Bronchial epithelial cell (primary cell): ENCODE results near the gene SLC6A8. TPM values are rescaled to one million over a fixed set of nuclear protein-coding genes. Genes with fewer than 3 reads are reported as not detected.

Experiments used
- DNase-seq: peaks from one replicate; pipeline ENCODE4 v3.0.0-alpha.2; 2010; ENCODE audit warnings: low read depth
- FAIRE-seq: peaks from 2 replicates; lab custom pipeline; 2011; peaks lifted over from hg19 to GRCh38; lab: Jason Lieb, UNC
- H3K27me3 ChIP-seq: 2 replicates; pipeline ENCODE4 v1.5.1; 2011; ENCODE audit warnings: low read length; ENCODE audit not compliant: control insufficient read depth, insufficient read depth
- H3K36me3 ChIP-seq: 2 replicates; pipeline ENCODE4 v1.5.1; 2011; ENCODE audit warnings: low read length; ENCODE audit not compliant: control insufficient read depth, insufficient read depth
- H3K4me3 ChIP-seq: 2 replicates; pipeline ENCODE4 v1.5.1; 2011; ENCODE audit warnings: mild to moderate bottlenecking, low read depth, low read length, control low read depth
- CTCF ChIP-seq: IDR thresholded peaks from 2 replicates; pipeline ENCODE4 v1.5.1; 2011; ENCODE audit warnings: mild to moderate bottlenecking, moderate library complexity, low read length, control low read depth, inconsistent platforms; ENCODE audit not compliant: insufficient read depth, severe bottlenecking
- total RNA-seq: library from RNA; depleted of rRNA; stranded (reverse); fragments of >200 nt; gene quantifications from 2 replicates; pipeline ENCODE4 v1.2.1, GENCODE V29; 2014

Gene SLC6A8
- total RNA-seq, 1 donor from 2014 or later, result 42.4 TPM

DNA sequence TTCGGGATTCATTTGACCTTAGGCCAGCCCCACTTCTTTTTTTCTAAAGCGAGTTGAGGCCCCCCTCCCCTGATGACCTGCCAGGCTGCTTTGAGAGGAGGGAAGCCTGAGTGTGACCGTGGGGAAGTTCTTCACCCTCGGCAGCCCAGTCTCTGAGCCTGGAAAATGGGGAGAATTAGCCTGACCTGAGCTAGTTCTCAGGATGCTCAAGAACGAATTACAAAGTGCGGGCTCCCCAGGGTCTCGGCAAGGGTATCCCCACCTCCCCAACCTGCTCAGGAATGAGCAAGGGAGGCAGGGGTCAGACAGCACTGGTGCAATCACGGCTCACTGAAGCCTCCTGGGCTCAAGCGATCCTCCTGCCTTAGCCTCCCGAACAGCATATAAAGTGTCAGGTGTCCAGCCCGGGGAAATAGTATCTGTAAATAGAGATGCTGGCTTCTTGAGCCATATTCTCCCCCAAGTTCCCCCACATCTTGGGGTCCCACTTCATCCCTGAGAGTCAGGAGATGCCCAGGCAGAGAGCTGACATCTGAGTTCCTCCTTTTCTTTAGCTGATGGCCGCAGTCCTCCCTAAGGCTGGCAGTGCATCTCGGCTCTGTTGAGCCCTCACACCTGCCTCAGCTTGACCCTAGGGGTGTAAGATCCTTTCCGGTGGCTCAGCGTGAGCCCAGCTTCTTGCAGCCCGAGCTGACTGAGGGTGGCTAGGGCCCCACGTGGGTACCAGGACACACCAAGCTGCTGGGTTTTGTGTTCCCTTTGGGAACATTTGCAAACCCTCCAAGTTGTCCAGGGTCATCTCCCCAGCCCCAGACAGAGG lies 39.2 kb upstream of the SLC6A8 start:
- Histone ChIP-seq H3K36me3 (no peaks in the 10 kb centered on the region), H3K27me3 (no peaks in the 10 kb centered on the region), H3K4me3 (no peak overlapping the region)
- no peak for FAIRE-seq
- TF ChIP-seq CTCF, result no peak
- no peak for DNase-seq

- Histone ChIP-seq H3K36me3 (no peaks in the 10 kb centered on the region), H3K4me3 (no peak overlapping the region), H3K27me3 (no peaks in the 10 kb centered on the region)
- DNase-seq (no peak), FAIRE-seq (no peak)
- peak; percentile 42 for TF ChIP-seq CTCF
These were observed 38.4 kb upstream of the SLC6A8 start for GRCh38 chrX:153649178-153649914.

GRCh38 chrX:153649915-153650782 lies 37.6 kb upstream of the SLC6A8 start:
- FAIRE-seq (no peak), DNase-seq (no peak)
- Histone ChIP-seq H3K27me3 (no peaks in the 10 kb centered on the region), H3K36me3 (no peaks in the 10 kb centered on the region), H3K4me3 (no peak overlapping the region)
- TF ChIP-seq CTCF, result no peak

- DNase-seq, result no peak
- Histone ChIP-seq H3K4me3 (no peak overlapping the region), H3K27me3 (no peaks in the 10 kb centered on the region), H3K36me3 (no peaks in the 10 kb centered on the region)
- no peak for FAIRE-seq
- TF ChIP-seq CTCF, result no peak
These were observed 36.8 kb upstream of the SLC6A8 start for GRCh38 chrX:153650959-153651358.

GRCh38 chrX:153651540-153652079 lies 36.1 kb upstream of the SLC6A8 start:
- FAIRE-seq (no peak), DNase-seq (no peak)
- no peak overlapping the region for H3K4me3 ChIP-seq
- TF ChIP-seq CTCF, result peak; percentile 43
- H3K36me3 ChIP-seq, result no peaks in the 10 kb centered on the region
- H3K27me3 ChIP-seq, result no peaks in the 10 kb centered on the region
